GM19463 (cell line): ENCODE data around the gene RGL2.
A peak's percentile ranks its signal among the peaks of the same experiment; 100 is the strongest.

Experiments used
- ATAC-seq: cut with Tn5 transposase; IDR thresholded peaks from one replicate; pipeline ENCODE4 v1.9.1; 2021; ENCODE audit warnings: mild to moderate bottlenecking, moderate library complexity; ENCODE audit not compliant: unreplicated experiment

Gene RGL2

DNA sequence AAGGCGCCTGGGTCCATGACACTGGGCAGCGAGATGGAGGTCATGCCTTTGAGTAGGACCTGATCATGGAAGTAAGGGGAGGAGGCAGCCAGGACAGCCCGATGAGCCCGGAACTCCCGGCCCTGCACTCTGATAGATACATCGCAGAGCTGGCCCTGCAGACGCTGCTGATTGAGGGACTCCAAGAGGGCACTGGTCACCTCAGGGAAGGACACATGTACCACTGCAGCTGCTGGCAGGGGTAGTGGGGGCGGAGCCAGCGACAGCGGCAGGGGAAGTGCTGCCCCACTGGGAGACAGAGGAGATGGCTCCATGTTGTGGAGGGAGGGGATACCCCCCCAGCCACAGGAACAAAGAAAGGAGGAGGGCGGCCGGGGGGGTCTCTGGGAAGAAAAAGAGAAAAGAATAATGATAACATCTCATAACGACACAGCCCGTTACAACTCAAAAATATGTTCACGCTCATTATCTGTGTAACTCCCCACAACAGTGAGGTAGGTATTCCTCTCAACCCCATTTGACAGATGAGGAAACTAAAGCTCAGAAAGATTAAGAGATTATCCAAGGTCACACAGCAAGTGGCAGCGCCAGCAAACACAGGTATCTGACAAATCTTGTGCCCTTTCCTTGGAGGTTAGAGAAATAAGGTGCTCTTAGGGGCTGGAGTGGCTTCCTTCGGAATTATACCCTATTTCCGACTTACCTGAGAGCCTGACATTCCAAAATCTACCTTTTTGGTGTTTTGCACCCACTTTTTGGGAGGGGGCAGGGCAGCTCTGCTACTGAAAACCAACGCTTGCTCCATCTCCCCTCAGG is 18.1 kb upstream of the RGL2 start:
- no peak for ATAC-seq

DNA sequence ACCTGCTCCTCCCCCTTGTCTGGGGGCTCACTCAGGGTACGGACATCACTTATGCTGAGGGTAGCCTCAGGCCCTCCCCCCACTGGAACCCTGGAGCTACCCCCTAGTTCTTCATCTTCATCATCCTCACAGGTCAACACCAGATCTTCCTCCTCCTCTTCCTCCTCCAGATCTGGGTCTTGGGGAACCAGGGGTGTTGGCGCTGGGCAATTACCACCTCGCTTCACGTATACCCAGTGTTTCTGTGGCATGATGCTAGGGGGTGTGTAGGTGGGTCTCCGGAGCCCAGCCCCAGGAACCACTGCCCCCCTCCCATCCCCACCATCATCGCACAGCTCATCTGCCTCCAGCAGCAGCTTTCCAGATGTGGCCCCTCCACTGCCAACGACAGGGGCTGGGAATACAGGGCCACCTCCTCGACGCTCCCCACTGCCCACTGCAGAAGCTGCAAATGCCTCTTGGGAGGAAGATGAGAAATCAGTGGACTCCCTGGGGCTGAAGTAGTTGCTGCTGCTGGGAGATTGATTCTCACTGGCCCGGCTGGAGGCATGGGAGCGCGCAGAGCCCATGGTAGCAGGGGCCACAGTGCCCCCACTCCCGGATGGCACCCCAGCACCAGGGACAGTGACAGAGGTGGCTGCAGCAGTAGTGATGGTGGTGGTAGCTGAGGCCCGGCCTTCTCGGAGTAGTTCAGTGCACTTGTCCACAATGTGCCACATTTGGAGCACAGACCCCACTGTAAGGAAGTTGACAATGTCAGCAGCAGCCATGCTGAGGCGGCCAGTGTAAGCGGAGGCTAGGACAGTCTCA is 17.3 kb upstream of the RGL2 start:
- no peak for ATAC-seq

DNA sequence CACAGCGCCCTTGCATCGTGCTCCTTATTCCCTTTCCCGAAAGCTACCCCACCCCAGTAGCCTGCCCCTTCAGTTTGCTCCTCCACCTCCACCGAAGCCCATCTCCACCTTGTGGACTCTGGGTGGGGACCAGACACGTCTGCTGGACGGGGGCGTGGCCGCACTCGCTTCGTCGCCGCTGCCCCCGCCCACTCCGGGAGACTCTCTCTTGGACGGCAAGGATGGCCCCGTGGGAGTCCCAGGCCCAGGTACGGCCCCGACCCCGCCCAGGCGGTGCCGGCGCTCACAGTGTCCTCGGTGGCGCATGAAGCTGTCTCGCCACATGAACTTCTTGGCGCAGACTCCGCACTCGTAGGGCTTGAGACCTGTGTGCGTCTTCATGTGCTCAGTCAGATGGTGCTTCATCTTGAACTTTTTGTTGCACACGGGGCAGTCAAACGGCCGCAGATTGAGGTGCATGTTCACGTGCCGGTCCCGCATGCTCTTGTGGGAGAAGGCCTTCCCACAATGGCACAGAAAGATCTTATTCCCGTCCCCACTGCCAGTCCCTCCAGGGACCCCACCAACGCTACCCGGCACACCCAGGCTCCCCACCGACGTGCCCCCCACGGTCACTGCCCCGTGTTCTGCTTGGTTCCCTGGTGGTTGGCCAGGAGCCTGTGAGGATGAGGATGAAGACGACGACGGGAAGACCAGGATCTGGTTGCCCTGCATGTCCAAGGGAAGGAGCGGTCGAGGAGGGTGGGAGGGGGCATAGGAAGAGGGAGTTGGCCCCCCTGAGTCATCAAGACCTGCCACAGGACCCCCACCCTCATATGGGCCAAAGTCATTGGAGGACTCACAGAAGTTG is 16.4 kb upstream of the RGL2 start:
- no peak for ATAC-seq

DNA sequence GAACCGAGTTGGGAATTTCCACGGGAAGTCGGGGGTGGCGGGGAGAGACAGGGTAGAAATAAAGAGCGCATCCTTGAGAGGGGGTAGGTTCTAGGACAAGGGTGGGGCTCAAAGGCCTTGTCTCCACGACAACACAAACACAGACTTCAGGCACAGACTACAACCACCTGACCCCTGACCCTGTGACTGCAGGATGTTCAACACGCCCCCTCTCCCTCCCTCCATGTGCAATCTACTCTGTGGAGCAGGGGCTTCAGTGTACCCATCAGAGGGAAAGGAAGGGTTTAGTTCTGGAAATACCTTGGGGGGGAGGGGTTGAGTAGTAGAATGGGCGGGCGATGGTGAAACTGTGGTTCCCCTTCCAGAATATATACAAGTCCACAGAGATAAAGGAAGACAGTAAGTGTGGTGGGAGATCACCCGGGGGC is 15.8 kb upstream of the RGL2 start:
- ATAC-seq, result no peak

DNA sequence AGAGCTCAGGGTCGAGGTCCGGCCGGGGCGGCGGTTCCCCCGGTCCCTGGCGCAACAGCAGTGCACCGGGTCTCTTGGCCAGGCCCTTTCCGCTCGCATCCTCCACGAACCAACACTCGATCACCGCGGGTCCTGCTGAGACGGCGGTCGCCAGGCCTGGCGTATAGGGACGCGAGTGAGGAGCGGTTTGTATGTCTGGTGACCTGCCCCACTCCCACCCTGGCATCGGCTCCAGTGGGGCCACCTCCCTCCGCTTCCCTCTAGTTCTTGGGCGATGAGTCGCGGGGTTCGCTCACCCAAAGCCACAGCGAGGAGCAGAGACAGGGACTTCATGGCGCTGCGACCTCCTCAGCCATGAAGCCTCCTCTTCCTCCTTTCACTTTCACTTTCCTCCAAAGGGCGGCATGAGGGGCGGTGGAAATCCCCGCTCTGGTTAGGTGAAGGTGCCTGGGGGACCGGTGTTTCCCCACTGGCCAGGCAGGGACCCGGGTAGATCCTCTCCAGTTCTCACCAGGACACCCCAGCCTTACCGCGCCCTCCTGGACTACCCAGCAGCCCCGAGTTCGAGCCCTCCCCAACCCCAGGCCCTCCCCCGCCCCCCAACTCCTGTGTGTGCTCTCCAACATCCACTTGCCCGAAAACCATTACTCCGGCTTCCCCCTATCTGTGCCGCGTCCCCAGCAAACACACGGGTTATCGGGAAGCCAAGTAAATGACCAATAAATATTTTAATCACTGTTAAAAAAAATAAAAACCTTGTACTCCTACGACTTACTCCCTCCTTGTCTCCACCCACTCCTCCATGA is 15.2 kb upstream of the RGL2 start, which contains the start of gene TAPBP:
Gene TAPBP, minus strand, starts transcription at position 370 of the 806 bp plus-strand sequence. Its CDS starts 37 bp downstream, at position 333.
- peak; percentile 41 for ATAC-seq

DNA sequence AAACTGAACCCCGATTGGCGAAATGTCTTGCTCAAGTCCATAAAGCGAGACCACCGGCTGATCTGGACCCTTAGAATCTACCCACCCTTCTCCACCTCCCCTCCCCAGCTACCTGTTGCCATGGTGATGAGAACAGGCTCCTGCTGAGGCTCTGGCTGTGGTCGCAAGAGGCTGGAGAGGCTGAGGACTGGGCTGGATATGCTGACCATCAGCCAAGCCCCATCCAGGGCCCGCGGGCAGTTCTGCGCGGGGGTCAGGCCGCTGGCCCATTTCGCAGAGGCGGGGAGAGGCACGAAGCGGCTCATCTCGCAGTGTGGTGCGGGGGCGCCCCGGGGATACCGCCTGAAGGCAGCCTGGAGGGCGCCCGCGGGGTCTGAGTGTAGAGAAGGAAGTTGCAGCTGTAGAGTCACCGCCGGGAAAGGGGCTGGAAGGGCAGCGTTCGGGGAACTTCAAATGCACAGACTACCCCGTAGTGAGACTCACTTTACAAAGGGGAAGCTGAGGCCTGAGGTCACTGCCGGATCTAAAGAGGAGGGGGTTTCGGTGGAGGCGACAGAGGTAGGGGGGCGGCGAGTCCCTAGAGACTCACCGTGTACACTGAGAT is 14.5 kb upstream of the RGL2 start:
- no peak for ATAC-seq

DNA sequence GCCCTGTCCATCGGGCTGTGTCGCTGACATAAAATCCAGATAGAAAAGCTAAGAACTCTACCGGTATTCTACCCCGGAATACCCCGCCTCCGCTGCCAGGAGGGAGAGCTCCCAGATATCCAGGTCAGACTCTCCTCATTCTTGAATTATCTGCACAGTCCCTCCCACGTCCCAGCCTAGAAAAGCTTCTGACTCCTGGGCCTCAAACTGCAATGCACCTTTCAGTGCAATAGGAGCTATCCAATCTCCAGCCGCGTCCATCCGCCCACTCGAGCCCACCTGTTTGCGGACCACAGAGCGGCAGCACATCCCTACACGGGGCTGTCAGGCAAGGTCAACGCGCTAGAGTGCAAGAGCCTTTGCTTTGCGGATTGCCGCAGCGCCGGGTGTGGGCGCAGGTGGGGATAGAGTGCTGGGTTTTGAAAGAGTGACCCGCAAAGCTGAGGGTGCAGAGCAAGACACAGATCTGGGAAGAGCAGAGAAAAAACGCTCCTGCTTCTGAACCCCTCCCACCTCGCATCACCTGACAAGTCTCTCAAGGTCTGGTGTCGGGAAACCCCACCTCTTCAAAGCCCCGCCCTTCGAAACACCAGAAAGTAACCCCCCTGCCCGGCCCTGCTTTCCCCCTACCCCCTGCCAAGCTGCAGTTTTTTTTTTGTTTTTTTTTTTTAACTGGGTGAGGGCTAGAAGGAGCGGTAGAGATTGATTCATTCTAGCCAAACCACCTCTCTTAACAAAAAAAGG is 13.8 kb upstream of the RGL2 start:
- peak; percentile 29 for ATAC-seq

DNA sequence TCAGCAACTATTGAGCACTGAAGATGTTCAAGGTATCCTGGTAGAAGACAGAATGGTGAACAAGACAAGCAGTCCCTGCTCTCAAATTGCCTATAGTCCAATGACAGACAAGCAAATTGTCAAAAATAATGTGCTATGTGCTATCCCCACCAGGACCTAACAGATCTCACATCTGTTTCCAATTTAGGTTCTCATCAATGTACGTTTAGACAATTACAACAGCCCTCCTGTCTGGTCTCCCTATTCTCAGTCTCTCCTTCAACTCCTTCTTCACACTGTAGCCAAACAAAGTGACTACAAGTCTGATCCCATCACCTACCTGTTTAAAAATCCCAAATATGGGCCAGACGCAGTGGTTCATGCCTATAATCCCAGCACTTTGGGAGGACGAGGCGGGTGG is 7.6 kb upstream of the RGL2 start:
- ATAC-seq, result no peak

DNA sequence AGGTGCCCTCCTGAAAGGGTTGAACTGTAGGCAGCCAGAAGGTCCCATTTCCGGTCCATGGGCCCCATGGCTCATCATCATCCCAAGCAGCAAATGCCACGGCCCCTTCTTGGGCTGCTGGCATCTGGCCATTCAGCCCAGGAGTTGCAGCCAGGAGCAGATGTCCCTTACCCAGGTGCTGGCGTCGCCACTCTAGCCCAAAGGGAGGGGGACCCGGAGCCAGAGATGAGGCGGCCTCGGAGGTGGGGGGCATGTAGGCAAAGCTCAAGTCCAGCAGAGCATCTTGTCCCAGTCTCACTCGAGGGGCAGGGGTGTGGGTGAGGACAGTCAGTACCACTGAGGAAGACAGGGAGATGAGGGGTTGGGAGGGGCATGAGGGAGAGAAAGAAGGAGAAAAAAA is 6.3 kb upstream of the RGL2 start:
- no peak for ATAC-seq

DNA sequence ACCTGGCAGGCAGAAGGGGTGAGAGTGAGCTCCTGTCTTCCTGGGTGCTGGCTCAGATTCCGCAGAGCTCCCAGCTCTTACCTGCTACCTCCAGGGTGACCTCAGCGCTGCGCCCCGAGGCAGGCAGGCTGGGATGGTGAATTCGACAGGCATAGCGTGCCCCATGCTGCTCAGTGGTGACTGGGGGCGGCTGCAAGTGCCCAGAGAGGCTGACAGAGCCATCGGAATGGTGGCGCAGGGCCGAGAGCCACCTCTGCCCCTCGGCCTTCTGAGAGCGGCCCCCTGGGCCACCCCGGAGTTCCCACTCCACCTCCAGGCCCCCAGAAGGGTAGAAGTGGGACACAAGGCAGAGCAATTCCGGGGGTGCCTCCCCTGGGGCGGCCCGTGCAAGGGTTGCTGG is 5.5 kb upstream of the RGL2 start:
- no peak for ATAC-seq

DNA sequence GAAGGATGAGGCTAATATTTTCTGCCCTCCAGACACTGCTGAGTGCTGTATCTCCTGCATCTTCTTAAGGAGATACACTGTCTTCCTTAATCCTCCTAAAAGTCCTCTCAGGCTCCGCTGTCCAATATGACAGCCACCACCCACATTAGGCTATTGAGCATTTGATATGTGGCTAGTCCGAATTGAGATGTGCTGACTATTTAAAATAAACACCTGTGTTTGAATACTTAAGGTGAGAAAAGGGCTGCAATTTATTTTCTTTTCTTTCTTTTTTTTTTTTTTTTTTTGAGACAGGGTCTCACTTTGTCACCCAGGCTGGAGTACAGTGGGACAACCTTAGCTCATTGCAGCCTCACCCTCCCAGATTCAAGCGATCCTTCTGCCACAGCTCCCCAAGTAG is 3.1 kb upstream of the RGL2 start:
- no peak for ATAC-seq

DNA sequence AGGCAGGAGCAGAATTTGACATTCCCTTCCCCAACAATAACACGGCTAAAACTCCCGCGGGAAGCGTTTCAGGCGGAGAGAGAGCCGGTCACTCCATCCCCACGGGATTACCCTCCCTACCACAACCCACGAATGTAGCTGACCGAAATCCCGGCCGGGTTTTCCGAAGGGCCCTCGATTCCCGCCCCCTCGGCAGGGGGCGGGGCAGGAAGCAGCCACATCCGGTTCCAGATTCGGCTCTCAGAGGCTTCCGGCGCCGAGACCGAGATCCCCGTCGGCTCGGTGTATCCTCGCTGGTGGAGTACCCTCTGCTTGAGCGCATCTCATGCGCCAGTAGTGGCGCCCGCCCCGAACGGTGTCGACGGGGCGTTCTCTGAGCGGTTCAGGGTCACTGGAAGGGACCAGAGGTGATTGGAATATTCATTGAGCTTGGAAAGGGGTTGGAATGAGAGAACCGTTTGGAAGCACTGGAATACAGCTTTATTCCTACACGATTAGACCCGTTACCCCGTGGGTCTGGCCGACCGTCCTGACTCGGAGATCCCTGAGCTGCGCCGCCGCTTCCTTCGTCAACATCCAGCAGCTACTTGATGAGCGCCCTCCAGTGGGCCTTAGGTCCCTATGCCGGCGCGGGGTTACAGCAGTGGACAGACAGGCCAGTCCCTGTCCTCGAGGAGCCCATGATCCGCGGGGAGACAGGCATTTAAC is 649 bp upstream of the RGL2 start:
- ATAC-seq, result peak; percentile 73

DNA sequence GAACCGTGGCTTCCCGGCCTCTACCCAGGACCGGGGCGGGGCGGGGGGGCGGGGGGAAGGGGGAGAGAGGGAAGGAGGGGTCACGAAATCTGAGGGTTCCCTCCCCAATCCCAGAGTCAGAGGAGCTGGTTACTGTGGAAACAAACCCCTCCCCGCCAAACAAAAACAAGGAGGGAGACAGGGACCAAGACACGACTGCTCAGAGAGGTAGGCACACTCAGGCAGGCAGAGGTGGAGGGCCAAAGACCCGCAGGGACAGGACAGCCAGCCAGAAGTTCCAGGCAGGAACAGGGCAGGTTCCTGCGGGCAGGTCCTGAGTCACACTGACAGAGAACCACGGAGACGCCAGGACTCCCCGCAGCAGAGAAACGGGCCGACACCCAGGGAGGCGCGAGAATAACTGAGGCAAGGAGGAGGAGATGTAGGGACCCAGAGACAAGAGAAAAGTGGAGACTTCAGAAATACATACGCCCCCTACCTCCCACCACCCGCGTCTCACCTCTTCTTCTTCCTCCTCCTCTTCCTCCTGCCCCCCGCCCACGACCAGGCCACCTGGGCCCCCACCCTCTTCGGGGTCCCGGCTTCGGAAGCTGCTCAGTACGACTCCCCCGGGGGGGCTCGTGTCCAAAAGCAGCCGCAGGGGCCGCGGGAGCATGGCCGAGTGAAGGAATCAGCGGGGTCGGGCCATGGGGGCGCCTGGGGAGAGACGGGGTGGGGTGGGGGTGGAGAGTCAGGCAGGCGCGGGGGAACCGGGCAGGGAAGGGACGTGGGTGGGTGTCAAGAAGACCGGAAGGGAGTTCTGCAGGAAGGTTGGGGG is 578 bp downstream of the RGL2 start:
- no peak for ATAC-seq

DNA sequence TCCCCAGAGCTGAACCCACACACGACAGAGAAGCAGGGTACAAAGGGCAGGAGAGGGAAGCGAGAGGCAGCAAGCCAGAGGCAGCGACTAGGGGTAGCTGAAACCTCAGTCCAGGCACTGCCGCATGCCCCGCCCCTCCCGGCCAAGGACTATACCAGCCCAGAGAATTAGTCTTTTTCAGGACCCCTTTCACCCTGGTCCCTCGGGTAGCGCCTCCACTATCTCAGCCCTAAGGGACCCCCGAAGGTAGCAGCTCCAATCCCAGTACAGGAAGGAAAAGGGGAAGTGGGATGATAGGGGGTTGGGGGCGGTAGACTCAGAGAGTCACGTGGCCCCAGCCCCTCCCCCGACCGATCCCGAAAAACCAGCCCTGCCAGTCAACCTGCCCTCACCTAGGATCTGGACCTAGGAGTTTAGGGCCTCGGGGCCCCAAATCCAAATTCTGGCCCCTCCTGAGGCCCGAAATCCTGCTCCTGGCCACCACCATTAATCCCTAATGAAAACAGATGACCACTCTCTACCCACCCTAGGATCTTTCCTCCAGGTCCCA is 1.3 kb downstream of the RGL2 start:
- ATAC-seq, result no peak

DNA sequence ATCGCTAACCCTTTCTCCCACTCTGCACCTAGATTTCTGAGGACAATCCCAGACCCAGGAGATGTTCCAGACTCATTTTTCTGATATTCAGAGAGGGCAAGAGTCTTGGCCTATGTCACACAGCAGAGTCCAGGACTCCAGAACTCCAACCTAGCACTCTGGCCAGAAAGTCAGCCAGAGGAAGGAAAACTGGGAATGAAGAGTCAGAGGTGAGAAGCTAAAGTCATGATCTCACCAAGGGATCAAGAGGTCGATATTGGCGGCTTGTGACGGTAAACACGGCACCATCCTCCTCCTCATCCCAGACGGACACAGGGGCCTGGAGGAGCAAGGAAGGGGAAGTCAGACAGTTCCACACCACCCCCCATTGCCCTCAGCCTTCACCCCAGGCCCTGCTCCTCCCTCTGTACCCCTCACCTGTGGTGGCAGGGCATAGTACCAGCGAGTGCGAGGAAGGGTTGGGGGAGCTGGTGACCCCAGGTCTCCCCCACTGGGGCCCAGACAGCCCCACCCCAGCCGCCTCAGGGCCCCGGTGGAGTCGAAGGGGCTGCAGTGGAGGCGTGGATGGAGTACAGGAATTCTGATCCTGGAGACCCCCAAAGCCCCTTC is 1.8 kb downstream of the RGL2 start:
- ATAC-seq, result no peak

DNA sequence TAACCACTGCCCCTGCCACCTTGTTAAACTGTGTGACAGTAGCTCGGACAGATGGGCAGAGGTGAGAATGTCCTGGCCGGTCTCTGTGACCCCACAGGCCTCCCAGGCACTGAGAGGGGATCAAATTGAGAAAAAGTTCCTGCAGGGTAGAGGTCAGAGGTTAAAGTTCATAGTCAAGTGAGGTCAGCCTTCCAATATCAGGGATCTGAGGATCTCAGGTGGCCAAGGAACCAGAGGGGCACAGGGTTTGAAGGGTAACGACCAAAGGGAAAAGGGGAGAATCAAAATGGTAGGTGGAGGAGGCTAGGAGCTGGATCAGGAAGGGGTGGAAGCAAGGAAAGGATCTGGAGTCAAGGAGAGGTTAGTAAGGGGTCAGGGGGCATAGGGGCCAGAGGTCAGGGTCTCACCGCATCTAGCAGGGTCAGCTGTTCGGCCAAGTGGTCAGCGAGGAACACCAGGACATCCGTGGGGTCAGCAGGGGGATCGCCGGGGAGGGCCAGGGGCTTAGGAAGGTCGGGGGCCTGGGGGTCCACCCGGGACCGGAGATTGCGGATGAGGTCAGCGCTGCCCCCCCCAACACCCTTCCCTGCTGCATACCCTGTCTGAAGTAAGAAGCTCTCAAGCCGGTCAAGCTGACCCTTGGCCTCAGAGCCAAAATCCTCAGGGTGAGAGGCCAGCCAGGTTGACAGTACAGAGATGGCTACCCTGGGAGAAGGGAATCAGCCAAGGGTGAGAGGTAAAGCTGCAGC is 2.9 kb downstream of the RGL2 start:
- ATAC-seq, result no peak
